Measurements from ENCODE around the gene RAB5A. TPM values are rescaled to one million over a fixed set of nuclear protein-coding genes. Genes with fewer than 3 reads are reported as not detected.

RAB5A gene
- total and polyA plus RNA-seq, 10 of the 15 experiments (the other 5 are each of a cell fraction or from before 2014, with no cell fraction given), result 15.8 to 44.3 (median 29.1) TPM

DNA sequence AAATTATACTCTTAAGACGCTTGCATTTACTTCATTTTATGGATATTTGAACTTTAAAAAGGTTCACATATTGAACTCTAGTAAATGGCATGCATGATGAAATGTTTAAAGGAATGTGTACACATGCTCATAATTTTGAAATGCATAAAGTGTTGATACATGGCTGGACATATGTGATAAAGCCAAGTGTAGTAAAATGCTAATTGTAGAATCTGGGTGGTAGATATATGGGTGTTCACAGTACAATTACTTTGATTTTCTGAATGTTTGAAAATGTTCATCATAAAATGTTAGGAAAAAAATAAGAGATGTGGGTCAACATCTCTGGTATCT is 8.6 kb upstream of the RAB5A start:
- CTCF ChIA-PET, result no interaction called here
- H3K9ac ChIP-seq (ENCODE audit: control insufficient read depth, insufficient read depth, low read length), result no peak overlapping the region
- intact Hi-C loops (cut with micrococcal nuclease; ENCODE audit: unreplicated experiment), result no loop called here
- ATAC-seq, result no peak
- RAD21 ChIA-PET (ENCODE audit: unreplicated experiment), result no interaction called here
- POLR2A ChIA-PET, result no interaction called here
- H3K4me1 ChIP-seq (ENCODE audit: control insufficient read depth, insufficient read depth, low read length), result no peaks in the 10 kb centered on the region
- no peaks in the 10 kb centered on the region for H4K20me1 ChIP-seq (ENCODE audit: control insufficient read depth, insufficient read depth)
- no peak overlapping the region for H2AFZ ChIP-seq (ENCODE audit: control insufficient read depth, low read depth, low read length)
- no peaks in the 10 kb centered on the region for H3K36me3 ChIP-seq (ENCODE audit: control insufficient read depth in 2 of 2, insufficient read depth in 2 of 2, low read length in 1 of 2)
- no peak overlapping the region for H3K4me2 ChIP-seq (ENCODE audit: control insufficient read depth, insufficient read depth)
- BruUV-seq (replicated peaks), result no TSS peak
- no peak for TF ChIP-seq RFX5 (IDR thresholded peaks at IDR 0.05; ENCODE audit: low read depth, low read length)
- TF ChIP-seq, protein P1, sequence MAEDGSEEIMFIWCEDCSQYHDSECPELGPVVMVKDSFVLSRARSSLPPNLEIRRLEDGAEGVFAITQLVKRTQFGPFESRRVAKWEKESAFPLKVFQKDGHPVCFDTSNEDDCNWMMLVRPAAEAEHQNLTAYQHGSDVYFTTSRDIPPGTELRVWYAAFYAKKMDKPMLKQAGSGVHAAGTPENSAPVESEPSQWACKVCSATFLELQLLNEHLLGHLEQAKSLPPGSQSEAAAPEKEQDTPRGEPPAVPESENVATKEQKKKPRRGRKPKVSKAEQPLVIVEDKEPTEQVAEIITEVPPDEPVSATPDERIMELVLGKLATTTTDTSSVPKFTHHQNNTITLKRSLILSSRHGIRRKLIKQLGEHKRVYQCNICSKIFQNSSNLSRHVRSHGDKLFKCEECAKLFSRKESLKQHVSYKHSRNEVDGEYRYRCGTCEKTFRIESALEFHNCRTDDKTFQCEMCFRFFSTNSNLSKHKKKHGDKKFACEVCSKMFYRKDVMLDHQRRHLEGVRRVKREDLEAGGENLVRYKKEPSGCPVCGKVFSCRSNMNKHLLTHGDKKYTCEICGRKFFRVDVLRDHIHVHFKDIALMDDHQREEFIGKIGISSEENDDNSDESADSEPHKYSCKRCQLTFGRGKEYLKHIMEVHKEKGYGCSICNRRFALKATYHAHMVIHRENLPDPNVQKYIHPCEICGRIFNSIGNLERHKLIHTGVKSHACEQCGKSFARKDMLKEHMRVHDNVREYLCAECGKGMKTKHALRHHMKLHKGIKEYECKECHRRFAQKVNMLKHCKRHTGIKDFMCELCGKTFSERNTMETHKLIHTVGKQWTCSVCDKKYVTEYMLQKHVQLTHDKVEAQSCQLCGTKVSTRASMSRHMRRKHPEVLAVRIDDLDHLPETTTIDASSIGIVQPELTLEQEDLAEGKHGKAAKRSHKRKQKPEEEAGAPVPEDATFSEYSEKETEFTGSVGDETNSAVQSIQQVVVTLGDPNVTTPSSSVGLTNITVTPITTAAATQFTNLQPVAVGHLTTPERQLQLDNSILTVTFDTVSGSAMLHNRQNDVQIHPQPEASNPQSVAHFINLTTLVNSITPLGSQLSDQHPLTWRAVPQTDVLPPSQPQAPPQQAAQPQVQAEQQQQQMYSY (CRISPR knock-in tag; IDR thresholded peaks at IDR 0.05), result no peak
- no peak for TF ChIP-seq FOXK2 (IDR thresholded peaks at IDR 0.05)
- TF ChIP-seq, protein P2, sequence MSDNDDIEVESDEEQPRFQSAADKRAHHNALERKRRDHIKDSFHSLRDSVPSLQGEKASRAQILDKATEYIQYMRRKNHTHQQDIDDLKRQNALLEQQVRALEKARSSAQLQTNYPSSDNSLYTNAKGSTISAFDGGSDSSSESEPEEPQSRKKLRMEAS (IDR thresholded peaks at IDR 0.05; ENCODE audit: low read depth, low read length), result no peak
- TF ChIP-seq SP1 (IDR thresholded peaks at IDR 0.05; ENCODE audit: low read depth, low read length), result no peak
- no peak for TF ChIP-seq CHD1 (IDR thresholded peaks at IDR 0.05; ENCODE audit: low read depth, low read length)
- H3K27ac ChIP-seq (ENCODE audit: control insufficient read depth, insufficient read depth), result no peak overlapping the region
- SMC1A ChIA-PET (ENCODE audit: uncharacterized antibody, unreplicated experiment), result no interaction called here
- 53% methylated on average over 1 of the region's 1 CpG for WGBS (ENCODE audit: insufficient coverage, insufficient replicate concordance, low lambda C conversion rate, missing lambda C conversion rate)
- no peak for FAIRE-seq
- no peaks in the 10 kb centered on the region for H3K27me3 ChIP-seq (replicated peaks in 1 of 2; ENCODE audit: control insufficient read depth in 2 of 2, insufficient read depth in 2 of 2, low read length in 1 of 2)
- H3K4me3 ChIP-seq, result no peak overlapping the region
- DNase-seq (ENCODE audit: low read depth, low spot score), result no peak
- no peaks in the 10 kb centered on the region for H3K79me2 ChIP-seq (ENCODE audit: control insufficient read depth, insufficient read depth, low read length)
- in situ Hi-C loops (cut with MboI), result no loop called here
- H3K9me3 ChIP-seq (replicated peaks; ENCODE audit: control insufficient read depth, insufficient read depth, low read length), result no peaks in the 10 kb centered on the region; the same call in 2 of the 3 replicates
